Measurements from ENCODE around the gene GRIN1.

DNA sequence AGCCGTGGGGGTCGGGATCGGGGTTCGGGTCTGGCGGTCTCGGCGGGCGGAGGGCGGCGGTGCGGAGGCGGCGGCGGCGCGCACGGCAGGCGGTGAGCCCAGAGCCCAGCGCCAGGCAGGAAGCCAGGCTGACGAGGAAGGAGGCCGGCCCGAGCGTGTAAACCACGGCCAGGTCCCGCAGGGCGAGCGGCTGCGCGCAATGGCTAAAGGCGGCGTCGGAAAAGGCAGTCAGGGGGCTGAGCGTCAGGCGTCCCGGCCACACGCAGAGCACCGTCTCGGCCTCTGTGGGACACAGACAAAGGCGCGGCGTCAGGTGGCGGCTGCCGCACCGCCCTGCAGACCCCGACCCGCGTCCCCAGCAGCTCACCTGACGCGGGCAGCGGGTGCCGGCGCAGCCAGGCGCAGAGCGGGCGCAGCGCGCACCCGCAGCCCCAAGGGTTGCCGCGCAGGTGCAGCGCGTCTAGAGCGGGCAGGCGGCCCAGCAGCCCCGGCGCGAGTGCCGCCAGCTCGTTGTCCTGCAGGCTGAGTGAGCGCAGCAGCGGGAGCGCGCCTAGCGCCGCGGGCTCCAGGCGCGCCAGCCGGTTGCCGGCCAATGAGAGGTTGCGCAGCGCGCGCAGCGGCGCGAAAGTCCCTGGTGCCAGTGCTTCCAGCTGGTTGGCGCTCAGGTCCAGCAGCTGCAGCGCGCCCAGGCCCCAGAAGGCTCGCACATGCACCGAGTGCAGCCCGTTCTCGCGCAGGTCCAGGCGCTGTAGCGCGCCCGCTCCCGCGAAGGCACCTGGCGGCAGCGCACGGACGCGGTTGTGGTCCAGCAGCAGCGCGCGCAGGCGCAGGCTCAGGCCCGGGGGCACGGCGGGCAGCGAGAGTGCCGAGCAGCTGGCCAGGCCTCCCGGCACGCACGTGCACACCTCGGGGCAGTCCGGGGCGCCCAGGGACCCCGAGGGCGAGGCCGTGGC is 30.2 kb downstream of the GRIN1 start:
- TF ChIP-seq EZH2phosphoT487 (IDR thresholded peaks at IDR 0.05; ENCODE audit: borderline replicate concordance, low read depth, low read length): peak; percentile 6
- TF ChIP-seq, protein P1, sequence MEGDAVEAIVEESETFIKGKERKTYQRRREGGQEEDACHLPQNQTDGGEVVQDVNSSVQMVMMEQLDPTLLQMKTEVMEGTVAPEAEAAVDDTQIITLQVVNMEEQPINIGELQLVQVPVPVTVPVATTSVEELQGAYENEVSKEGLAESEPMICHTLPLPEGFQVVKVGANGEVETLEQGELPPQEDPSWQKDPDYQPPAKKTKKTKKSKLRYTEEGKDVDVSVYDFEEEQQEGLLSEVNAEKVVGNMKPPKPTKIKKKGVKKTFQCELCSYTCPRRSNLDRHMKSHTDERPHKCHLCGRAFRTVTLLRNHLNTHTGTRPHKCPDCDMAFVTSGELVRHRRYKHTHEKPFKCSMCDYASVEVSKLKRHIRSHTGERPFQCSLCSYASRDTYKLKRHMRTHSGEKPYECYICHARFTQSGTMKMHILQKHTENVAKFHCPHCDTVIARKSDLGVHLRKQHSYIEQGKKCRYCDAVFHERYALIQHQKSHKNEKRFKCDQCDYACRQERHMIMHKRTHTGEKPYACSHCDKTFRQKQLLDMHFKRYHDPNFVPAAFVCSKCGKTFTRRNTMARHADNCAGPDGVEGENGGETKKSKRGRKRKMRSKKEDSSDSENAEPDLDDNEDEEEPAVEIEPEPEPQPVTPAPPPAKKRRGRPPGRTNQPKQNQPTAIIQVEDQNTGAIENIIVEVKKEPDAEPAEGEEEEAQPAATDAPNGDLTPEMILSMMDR (conservative IDR thresholded peaks at IDR 0.05; ENCODE audit: low read length): no peak
